IMR-90 (cell line): Measurements from ENCODE around the gene ANKRD34C. TPM values are rescaled to one million over a fixed set of nuclear protein-coding genes. Genes with fewer than 3 reads are reported as not detected.

ENCODE experiments used
- ATAC-seq: fragments of 200-7000 bp; cut with Tn5 transposase; 2 replicates; pipeline ENCODE4 v1.9.1; 2020; ENCODE audit warnings: low read depth, mild to moderate bottlenecking, moderate library complexity
- BruUV-seq: library from RNA; stranded (reverse); fragments of 400-500 nt; replicated peaks from 2 replicates; lab custom pipeline; 2021; lab: Mats Ljungman, UMichigan
- CTCF ChIA-PET: fragments of 300-600 bp; formaldehyde crosslinking; extraction: SDS; loops from one replicate; lab custom pipeline; 2021; ENCODE audit warnings: antibody characterized with exemption; lab: Yijun Ruan, JAX
- POLR2A ChIA-PET: fragments of 300-600 bp; sonication (Branson Sonifier 250); formaldehyde crosslinking; loops from one replicate; lab custom pipeline; 2022; ENCODE audit warnings: antibody characterized with exemption; ENCODE audit not compliant: unreplicated experiment; lab: Charles Lee
- DNase-seq: peaks from one replicate; pipeline ENCODE4 v3.0.0; 2013
- H2AFZ ChIP-seq: replicated peaks from 2 replicates; pipeline ENCODE3; 2013; ENCODE audit warnings: low read length, mild to moderate bottlenecking; ENCODE audit not compliant: poor library complexity
- H2AK5ac ChIP-seq: 2 replicates; pipeline ENCODE4 v1.6.1; 2013; ENCODE audit warnings: low read depth, low read length, inconsistent platforms
- H2AK9ac ChIP-seq: replicated peaks from 2 replicates; pipeline ENCODE3; 2013; ENCODE audit warnings: mild to moderate bottlenecking, low read depth, low read length, moderate library complexity; ENCODE audit not compliant: poor library complexity
- H2BK120ac ChIP-seq: 2 replicates; pipeline ENCODE4 v1.6.1; 2013; ENCODE audit warnings: low read depth, low read length, inconsistent platforms
- H2BK15ac ChIP-seq: 3 replicates; pipeline ENCODE4 v1.6.1; 2013; ENCODE audit warnings: low read depth, low read length, inconsistent platforms
- H2BK20ac ChIP-seq: 2 replicates; pipeline ENCODE4 v1.6.1; 2013; ENCODE audit warnings: low read depth, mild to moderate bottlenecking, inconsistent platforms, low read length, moderate library complexity
- H2BK5ac ChIP-seq: 2 replicates; pipeline ENCODE4 v1.6.1; 2013; ENCODE audit warnings: mild to moderate bottlenecking, low read depth, low read length, inconsistent platforms; ENCODE audit not compliant: poor library complexity, severe bottlenecking
- H3K14ac ChIP-seq: replicated peaks from 2 replicates; pipeline ENCODE4 v1.6.1; 2013; ENCODE audit warnings: low read depth, low read length, inconsistent platforms
- H3K18ac ChIP-seq: 2 replicates; pipeline ENCODE4 v1.6.1; 2013; ENCODE audit warnings: low read depth, low read length, control low read depth
- H3K23ac ChIP-seq: 2 replicates; pipeline ENCODE4 v1.6.1; 2013; ENCODE audit warnings: low read depth, low read length, inconsistent platforms
- H3K27ac ChIP-seq: 2 replicates; pipeline ENCODE4 v1.5.1; 2013; ENCODE audit warnings: mild to moderate bottlenecking, control low read depth, low read length; ENCODE audit not compliant: insufficient read depth
- H3K27me3 ChIP-seq: 2 replicates; pipeline ENCODE4 v1.6.1; 2013; ENCODE audit warnings: low read length; ENCODE audit not compliant: control insufficient read depth, insufficient read depth
- H3K36me3 ChIP-seq: 2 replicates; pipeline ENCODE4 v1.6.1; 2013; ENCODE audit warnings: low read length, mixed read lengths; ENCODE audit not compliant: control insufficient read depth, insufficient read depth
- H3K4ac ChIP-seq: 2 replicates; pipeline ENCODE4 v1.6.1; 2013; ENCODE audit warnings: low read depth, low read length, inconsistent platforms
- H3K4me1 ChIP-seq: 2 replicates; pipeline ENCODE4 v1.6.1; 2013; ENCODE audit warnings: low read length, mixed read lengths; ENCODE audit not compliant: control insufficient read depth, insufficient read depth
- H3K4me2 ChIP-seq: 2 replicates; pipeline ENCODE4 v1.6.1; 2013; ENCODE audit warnings: low read depth, mild to moderate bottlenecking, control low read depth, low read length, moderate library complexity
- H3K4me3 ChIP-seq: 2 replicates; pipeline ENCODE4 v1.5.1; 2013; ENCODE audit warnings: low read depth, mild to moderate bottlenecking, control low read depth, low read length, moderate library complexity; ENCODE audit not compliant: insufficient read depth
- H3K56ac ChIP-seq: 2 replicates; pipeline ENCODE4 v1.6.1; 2013; ENCODE audit warnings: low read length, inconsistent platforms; ENCODE audit not compliant: insufficient read depth; ENCODE audit errors: extremely low read depth
- H3K79me1 ChIP-seq, 2 experiments: 2 replicates each; pipeline ENCODE4 v1.6.1; 2013; ENCODE audit warnings: low read length in 2 of 2, inconsistent platforms in 1 of 2, low read depth in 1 of 2
- H3K9ac ChIP-seq: 2 replicates; pipeline ENCODE4 v1.6.1; 2013; ENCODE audit warnings: low read depth, low read length, control low read depth
- H3K9me1 ChIP-seq: 2 replicates; pipeline ENCODE4 v1.6.1; 2013; ENCODE audit warnings: low read length, inconsistent platforms; ENCODE audit not compliant: insufficient read depth
- H3K9me3 ChIP-seq: 2 replicates; pipeline ENCODE4 v1.6.1; 2013; ENCODE audit warnings: low read length; ENCODE audit not compliant: control insufficient read depth, insufficient read depth
- H4K20me1 ChIP-seq: 2 replicates; pipeline ENCODE4 v1.6.1; 2013; ENCODE audit warnings: low read length, inconsistent platforms; ENCODE audit not compliant: insufficient read depth
- H4K5ac ChIP-seq: 2 replicates; pipeline ENCODE4 v1.6.1; 2013; ENCODE audit warnings: mild to moderate bottlenecking, low read depth, low read length, control low read depth
- H4K8ac ChIP-seq, 2 experiments: 2 replicates each; pipeline ENCODE4 v1.6.1; 2013; ENCODE audit warnings: low read depth in 2 of 2, low read length in 2 of 2, control low read depth in 1 of 2, inconsistent platforms in 1 of 2
- H4K91ac ChIP-seq: 2 replicates; pipeline ENCODE4 v1.6.1; 2013; ENCODE audit warnings: low read depth, low read length, inconsistent platforms; ENCODE audit not compliant: insufficient read depth
- BHLHE40 ChIP-seq: fragments of 150-350 bp; IDR thresholded peaks from 2 replicates; pipeline ENCODE4 v1.6.1; 2016; ENCODE audit warnings: mild to moderate bottlenecking, low read depth, low read length
- CEBPB ChIP-seq: IDR thresholded peaks from 2 replicates; pipeline ENCODE4 v1.6.1; 2012; ENCODE audit warnings: low read depth, low read length, improper control_type of control experiment
- CHD1 ChIP-seq: IDR thresholded peaks from 2 replicates; pipeline ENCODE4 v1.6.1; 2012; ENCODE audit warnings: low read depth, low read length, improper control_type of control experiment
- CTCF ChIP-seq: conservative IDR thresholded peaks from 2 replicates; pipeline ENCODE4 v1.5.1; 2012; ENCODE audit warnings: mild to moderate bottlenecking, low read depth, low read length, improper control_type of control experiment
- ELK1 ChIP-seq: fragments of 150-350 bp; IDR thresholded peaks from 2 replicates; pipeline ENCODE4 v1.6.1; 2016; ENCODE audit warnings: low read depth, mild to moderate bottlenecking, low read length, moderate library complexity, borderline replicate concordance
- FOS ChIP-seq: fragments of 150-350 bp; IDR thresholded peaks from 2 replicates; pipeline ENCODE4 v1.6.1; 2016; ENCODE audit warnings: low read depth, low read length
- MAFK ChIP-seq: IDR thresholded peaks from 2 replicates; pipeline ENCODE4 v1.6.1; 2012; ENCODE audit warnings: low read depth, low read length, improper control_type of control experiment
- MAZ ChIP-seq: IDR thresholded peaks from 2 replicates; pipeline ENCODE4 v1.6.1; 2012; ENCODE audit warnings: low read depth, mild to moderate bottlenecking, low read length, improper control_type of control experiment, moderate library complexity, borderline replicate concordance
- MXI1 ChIP-seq: IDR thresholded peaks from 2 replicates; pipeline ENCODE4 v1.6.1; 2012; ENCODE audit warnings: low read depth, mild to moderate bottlenecking, low read length, moderate library complexity, borderline replicate concordance
- NFE2L2 ChIP-seq: fragments of 150-350 bp; IDR thresholded peaks from 2 replicates; pipeline ENCODE4 v1.6.1; 2016; ENCODE audit warnings: low read depth, mild to moderate bottlenecking, low read length
- POLR2A ChIP-seq: IDR thresholded peaks from 2 replicates; pipeline ENCODE4 v1.6.1; 2012; ENCODE audit warnings: mild to moderate bottlenecking, low read depth, low read length
- RAD21 ChIP-seq: IDR thresholded peaks from 2 replicates; pipeline ENCODE4 v1.6.1; 2012; ENCODE audit warnings: low read length, improper control_type of control experiment
- RCOR1 ChIP-seq: IDR thresholded peaks from 2 replicates; pipeline ENCODE4 v1.6.1; 2012; ENCODE audit warnings: mild to moderate bottlenecking, low read length, improper control_type of control experiment; ENCODE audit not compliant: insufficient replicate concordance
- RFX5 ChIP-seq: IDR thresholded peaks from 2 replicates; pipeline ENCODE4 v1.8.0; 2012; ENCODE audit warnings: low read depth, mild to moderate bottlenecking, low read length, moderate library complexity
- SMC3 ChIP-seq: fragments of 150-350 bp; IDR thresholded peaks from 2 replicates; pipeline ENCODE4 v1.6.1; 2016; ENCODE audit warnings: low read depth, mild to moderate bottlenecking, antibody characterized with exemption, low read length, moderate library complexity
- USF2 ChIP-seq: fragments of 150-350 bp; IDR thresholded peaks from 2 replicates; pipeline ENCODE4 v1.6.1; 2017; ENCODE audit warnings: mild to moderate bottlenecking, antibody characterized with exemption, low read length, low read depth
- WGBS, 2 experiments: methylation state at CpG; one replicate each; pipeline versions ENCODE4 v1.1.5 to v1.1.7; 2013; ENCODE audit warnings: missing lambda C conversion rate in 2 of 2; ENCODE audit not compliant: insufficient read length in 1 of 2; ENCODE audit errors: extremely low coverage in 2 of 2; 5-methylcytosine and 5-hydroxymethylcytosine counted together
- dilution Hi-C: fragments of 300-500 bp; cut with HindIII; formaldehyde crosslinking; loops from one replicate; pipeline ENCODE4 v1.14.3; 2018; ENCODE audit warnings: low sequenced_read_pairs; ENCODE audit not compliant: unreplicated experiment
- in situ Hi-C: fragments of 300-500 bp; cut with MboI; formaldehyde crosslinking; loops from 3 replicates; pipeline ENCODE4 v1.14.3; 2019; ENCODE audit warnings: low sequenced_read_pairs, inconsistent platforms, mixed read lengths
- intact Hi-C: fragments of 100-400 bp; cut with micrococcal nuclease; formaldehyde crosslinking; loops from 2 replicates; pipeline ENCODE4 v1.10.0; 2022
- polyA plus RNA-seq, 3 experiments: library from polyadenylated mRNA; depleted of rRNA; stranded (reverse); fragments of >200 nt; gene quantifications; 2 replicates each; pipeline ENCODE4 v1.2.3, GENCODE V29; 2012; ENCODE audit warnings: low replicate concordance in 1 of 3
- total RNA-seq: library from RNA; depleted of rRNA; stranded (reverse); fragments of >200 nt; gene quantifications from 2 replicates; pipeline ENCODE4 v1.2.3, GENCODE V29; 2012

The ANKRD34C gene
- total and polyA plus RNA-seq, 2 of the 4 experiments (the other 2 are of a cell fraction), result not detected

- WGBS, 2 experiments, result 62% methylated on average over 5 of the region's 11 CpGs; no CpG with 5 or more reads in 1 of the 2 experiments
- H3K14ac ChIP-seq, result no peak overlapping the region
Measured at GRCh38 chr15:79243723-79244122, 38.8 kb upstream of the ANKRD34C start.

More at GRCh38 chr15:79243723-79244122, 38.8 kb upstream of the ANKRD34C start:
- Histone ChIP-seq H3K79me1 (no peaks in the 10 kb centered on the region), H3K23ac (no peak overlapping the region), H4K5ac (no peak overlapping the region), H2BK20ac (no peak overlapping the region), H3K4me1 (no peaks in the 10 kb centered on the region), H4K20me1 (no peaks in the 10 kb centered on the region), H3K56ac (no peak overlapping the region), H3K4me3 (no peak overlapping the region), H4K8ac (no peak overlapping the region), H3K36me3 (no peaks in the 10 kb centered on the region), H4K91ac (no peak overlapping the region), H2AK5ac (no peak overlapping the region), H2BK15ac (no peak overlapping the region), H3K9me1 (no peaks in the 10 kb centered on the region), H3K9ac (no peak overlapping the region), H2BK120ac (no peak overlapping the region), H3K18ac (no peak overlapping the region), H3K9me3 (no peaks in the 10 kb centered on the region), H2AFZ (no peak overlapping the region), H2BK5ac (no peak overlapping the region), H3K27ac (no peak overlapping the region), H3K27me3 (no peaks in the 10 kb centered on the region; the same call in 1 of the 2 replicates), H2AK9ac (no peak overlapping the region), H3K4ac (no peak overlapping the region), H3K4me2 (no peak overlapping the region)
- in situ Hi-C loops, result no loop called here
- ChIA-PET POLR2A (no interaction called here), CTCF (no interaction called here)
- intact Hi-C loops, result no loop called here
- TF ChIP-seq CHD1 (no peak), CEBPB (no peak), SMC3 (no peak), BHLHE40 (no peak), MAZ (no peak), ELK1 (no peak), RFX5 (no peak), RCOR1 (no peak), USF2 (no peak), FOS (no peak), RAD21 (no peak), POLR2A (no peak), CTCF (no peak), MXI1 (no peak), NFE2L2 (no peak), MAFK (no peak)
- dilution Hi-C loops, result no loop called here
- BruUV-seq, result no TSS peak
- ATAC-seq, result no peak
- DNase-seq, result no peak
